HT-29 (cell line): ENCODE results near the gene FOXN3. TPM values are rescaled to one million over a fixed set of nuclear protein-coding genes. Genes with fewer than 3 reads are reported as not detected.
"Not testable (repeated sequence)": the region's sequence is repeated elsewhere in the genome, so short reads cannot be mapped to it uniquely, and the experiment has no call there.

Experiments used
- DNase-seq: peaks from one replicate; pipeline ENCODE4 v3.0.0-alpha.2; 2015; ENCODE audit warnings: low spot score
- total RNA-seq: library from RNA; depleted of rRNA; stranded (reverse); fragments of >200 nt; shearing (Covaris generic); gene quantifications from 2 replicates; pipeline ENCODE4 v1.2.3, GENCODE V29; 2014

The FOXN3 gene
- total RNA-seq, 1 experiment from 2014 or later: 9.4 TPM

DNA sequence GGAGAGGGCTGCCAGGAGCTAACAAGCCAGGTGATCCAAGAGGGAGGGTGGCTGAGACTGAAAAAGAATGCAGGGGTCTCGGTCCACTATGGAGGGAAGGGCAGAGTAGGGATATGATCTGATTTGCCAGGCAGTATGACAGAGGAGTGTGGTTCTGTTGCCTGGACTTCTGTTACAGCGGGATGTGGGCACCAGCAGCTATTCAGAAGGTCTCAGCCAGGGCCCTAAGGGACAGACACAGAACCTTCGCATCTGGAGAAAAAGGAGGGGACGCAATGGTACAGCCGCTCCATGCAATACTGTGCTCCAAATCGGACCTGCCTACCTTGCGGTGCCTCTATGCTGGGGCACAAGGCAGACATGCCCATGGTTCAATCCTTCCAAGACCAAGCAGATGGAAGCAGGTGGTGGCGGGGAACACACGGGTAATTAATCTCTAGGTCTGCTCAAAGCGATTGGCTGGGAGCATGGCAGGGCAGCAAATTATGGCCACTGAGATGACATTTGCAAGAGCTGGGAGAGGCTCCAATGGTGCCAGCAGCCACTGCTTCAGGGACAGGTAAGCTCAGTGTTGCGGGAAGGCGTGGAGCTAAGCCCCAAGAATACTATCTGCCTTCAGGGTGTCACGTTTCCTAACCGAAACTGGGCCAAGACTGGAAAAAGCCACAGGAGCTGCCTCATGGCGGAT, 185.5 kb downstream of the FOXN3 start:
- no peak for DNase-seq

DNA sequence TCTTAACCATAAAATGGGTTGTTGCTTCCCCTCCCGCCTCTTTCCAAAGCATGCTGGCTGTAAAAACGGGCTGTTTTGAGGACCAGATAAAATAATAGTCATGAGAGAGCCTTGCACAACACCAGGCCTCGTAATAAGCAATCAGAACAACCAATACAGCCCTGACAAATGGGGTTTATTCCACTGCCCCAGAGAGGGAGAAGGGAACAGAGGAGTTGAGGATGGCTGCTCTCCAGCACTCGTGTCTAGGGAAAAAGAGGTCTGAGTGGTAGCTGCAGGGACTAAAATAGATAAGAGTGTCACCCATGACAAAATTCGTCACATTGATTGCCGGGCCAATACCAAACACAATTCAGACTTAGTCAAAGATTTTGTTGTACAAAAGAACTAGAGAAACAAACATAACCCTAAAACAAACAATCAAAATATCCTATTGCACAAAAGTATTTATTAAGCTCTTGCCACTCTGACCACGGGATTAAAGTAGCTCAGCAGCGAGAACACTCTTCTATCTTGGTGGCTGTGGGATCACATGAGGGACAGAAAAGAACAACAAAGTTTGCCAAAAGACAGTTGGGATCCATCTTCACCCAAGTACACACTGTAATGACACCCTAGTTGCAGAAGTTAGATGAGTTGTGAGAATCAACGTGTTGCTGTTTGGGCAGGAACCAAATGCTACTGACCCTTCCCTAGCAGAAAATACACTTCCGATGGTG, 188.0 kb downstream of the FOXN3 start:
- DNase-seq: no peak

GRCh38 chr14:89227496-89227836, 189.6 kb downstream of the FOXN3 start:
- no peak for DNase-seq

DNA sequence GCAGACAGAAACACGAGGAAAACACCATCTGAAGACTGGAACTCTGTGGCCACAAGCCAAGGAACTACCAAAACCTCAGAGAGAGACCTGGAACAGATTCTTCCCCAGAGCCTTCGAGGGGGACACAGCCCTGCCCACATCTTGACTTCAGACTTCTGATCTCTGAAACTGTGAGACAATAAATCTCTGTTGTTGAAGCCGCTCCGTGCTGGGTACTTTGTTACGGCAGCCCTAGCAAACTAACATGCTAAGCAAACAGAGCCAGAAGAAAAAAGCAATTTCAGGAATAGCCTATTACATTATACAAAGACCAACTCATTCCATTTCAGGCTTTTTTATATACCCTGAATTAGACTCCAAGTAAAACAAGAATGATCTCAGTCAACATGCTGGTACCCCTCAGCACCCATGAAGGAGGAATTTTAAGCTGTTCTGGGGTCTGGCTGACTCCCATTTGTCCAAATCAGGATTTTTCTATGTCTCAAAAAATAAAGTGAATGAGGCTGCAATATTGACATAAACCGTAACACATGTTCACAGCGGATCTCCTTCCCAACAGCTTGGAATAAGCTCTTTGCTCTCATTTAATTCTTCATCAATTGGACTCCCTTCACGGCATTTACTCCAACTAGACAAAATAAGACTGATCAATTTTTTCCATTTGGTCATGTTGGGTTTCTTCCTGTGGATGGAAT, 190.1 kb downstream of the FOXN3 start:
- no peak for DNase-seq

GRCh38 chr14:89225607-89226006, 191.4 kb downstream of the FOXN3 start:
- DNase-seq: no peak

- DNase-seq: peak; percentile 38
These were observed 195.8 kb downstream of the FOXN3 start for GRCh38 chr14:89221109-89221810.

DNA sequence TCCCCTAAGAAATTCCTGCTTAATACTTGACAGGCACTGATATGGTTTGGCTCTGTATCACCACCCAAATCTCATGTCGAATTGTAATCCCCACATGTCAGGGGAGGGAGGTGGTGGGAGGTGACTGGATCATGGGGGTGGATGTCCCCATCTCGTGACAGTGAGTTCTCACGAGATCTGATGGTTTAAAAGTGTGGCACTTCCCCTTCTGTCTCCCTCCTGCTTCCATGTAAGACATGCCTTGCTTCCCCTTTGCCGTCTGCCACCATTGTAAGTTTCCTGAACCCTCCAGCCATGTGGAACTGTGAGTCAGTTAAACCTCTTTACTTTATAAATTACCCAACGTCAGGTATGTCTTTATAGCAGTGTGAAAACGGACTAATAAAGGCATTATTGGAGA, 198.0 kb downstream of the FOXN3 start:
- no peak for DNase-seq

DNA sequence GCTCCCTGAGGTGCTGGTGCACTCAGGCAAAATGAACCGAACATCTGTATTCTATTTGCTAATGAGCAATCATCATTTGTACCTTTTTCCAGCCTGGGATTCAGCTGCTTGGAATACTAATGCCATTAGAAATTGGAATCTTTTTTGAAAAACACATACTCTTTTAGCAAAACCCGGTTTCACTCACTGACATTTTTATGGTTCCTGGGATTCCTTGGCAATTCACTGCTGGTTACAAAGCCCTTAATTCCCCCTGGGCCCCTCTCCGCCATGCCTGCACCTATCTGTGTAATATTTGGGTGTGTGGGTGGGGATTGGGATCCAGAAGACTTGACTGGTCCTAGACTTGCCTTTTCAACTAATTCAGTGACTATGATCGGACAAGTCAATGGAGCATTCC, 199.1 kb downstream of the FOXN3 start:
- DNase-seq: no peak

DNA sequence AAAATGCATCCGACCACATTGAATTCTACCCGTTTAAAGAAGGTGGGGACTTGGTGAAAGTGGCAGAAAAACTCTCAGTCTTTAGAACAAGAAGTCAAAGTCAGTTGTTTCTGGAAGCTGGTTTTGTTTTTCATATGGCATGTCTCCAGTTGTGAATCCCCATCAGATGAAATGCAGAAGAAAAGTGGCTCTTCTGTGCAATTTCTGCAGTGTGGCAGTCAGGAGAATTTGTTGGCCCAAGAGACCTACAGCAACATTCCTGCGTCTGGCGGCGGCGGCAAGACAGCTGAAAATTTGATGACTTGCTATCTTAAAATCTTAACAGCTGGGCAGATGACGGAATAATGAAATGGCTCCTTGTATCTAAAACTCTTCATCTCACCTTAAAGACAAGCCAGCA, 201.5 kb downstream of the FOXN3 start:
- no peak for DNase-seq

GRCh38 chr14:89215114-89215513, 201.9 kb downstream of the FOXN3 start:
- DNase-seq: no peak

DNA sequence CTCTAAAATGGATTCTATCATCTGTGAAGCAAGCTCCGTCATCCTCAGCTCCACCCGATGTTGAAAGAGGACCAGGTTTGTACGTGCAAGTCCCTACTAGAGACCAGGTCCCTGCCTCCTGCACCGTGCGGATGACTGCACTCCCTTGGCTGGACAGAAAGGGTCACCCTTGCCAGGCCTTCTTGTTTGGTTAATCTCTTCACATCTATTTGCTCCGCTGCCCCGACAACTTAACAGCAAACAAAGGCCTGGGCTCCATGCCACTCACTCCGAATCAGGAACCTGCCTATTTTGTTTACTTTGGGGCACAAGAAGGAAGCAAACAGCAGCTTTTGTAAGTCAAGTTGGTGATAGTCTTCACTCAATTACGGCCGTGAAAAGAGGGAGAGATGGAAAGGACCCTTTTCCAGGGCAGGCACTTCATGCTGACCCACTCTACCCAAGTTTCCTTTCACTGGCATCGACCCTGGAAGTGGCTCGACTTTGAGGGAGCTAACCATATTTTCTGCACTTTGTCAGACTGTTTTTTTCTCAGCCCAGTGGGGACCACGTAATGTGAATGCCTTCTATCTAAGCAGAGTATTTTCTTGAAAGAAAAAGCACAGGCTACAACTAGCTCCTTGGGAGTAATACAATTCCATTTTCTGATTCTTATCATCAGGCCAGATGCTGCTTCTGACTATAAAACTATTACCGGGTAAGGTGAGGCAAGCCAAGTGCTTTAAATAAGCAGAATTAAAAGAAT, 202.6 kb downstream of the FOXN3 start:
- peak; percentile 89 for DNase-seq

- DNase-seq: no peak
These were observed 204.4 kb downstream of the FOXN3 start for GRCh38 chr14:89212386-89213235.

- DNase-seq: no peak
These were observed 207.5 kb downstream of the FOXN3 start for GRCh38 chr14:89209558-89209957.

DNA sequence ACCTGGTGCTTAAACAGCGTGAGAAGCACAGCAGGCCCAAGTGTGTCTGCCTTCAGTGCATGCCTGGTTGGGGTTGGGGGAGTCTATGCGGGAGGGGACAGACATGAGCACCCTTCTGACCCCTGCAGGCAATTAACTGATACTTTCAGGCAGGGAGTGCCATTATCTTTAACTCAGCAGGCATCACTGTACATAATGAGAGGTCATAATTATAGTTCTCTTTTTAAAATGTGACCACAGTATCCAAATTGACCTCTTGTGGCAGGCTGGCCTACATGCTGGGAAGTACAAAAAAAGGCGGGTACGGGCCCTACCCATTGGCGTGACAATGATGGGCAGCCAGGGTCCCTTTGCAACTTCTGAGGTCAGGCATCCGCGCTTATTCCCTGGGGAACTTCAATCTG, 209.1 kb downstream of the FOXN3 start:
- DNase-seq: no peak

DNA sequence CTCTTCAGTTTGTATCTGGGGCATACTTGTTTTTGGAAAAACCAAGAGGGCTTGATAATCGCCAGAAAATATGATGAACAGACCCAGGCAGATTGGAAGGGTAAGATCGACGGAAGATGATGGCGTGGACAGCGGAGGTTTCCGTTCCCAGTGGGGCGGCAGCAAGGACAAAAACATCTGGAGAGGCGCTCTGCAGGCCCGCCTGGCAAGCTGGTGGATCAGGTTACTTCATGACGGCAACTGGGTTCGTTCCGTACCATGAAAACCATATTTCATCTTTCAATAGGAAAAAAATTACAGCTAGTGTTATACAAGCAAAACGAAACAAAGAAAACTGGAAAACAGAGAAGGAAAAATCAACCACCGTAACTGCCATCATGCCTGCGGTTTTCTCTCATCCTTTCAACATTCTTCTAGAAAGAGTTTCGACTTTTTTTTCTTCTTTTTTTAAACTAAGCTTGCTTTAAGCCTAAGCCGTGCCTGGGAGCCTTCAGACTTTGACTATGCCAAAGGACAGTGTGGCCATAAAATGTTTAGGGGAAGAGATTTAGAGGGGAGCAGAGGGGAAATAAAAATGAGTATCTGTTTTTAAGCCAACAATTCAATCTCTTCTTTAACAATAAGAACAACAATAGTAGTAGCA, 210.5 kb downstream of the FOXN3 start:
- no peak for DNase-seq

DNA sequence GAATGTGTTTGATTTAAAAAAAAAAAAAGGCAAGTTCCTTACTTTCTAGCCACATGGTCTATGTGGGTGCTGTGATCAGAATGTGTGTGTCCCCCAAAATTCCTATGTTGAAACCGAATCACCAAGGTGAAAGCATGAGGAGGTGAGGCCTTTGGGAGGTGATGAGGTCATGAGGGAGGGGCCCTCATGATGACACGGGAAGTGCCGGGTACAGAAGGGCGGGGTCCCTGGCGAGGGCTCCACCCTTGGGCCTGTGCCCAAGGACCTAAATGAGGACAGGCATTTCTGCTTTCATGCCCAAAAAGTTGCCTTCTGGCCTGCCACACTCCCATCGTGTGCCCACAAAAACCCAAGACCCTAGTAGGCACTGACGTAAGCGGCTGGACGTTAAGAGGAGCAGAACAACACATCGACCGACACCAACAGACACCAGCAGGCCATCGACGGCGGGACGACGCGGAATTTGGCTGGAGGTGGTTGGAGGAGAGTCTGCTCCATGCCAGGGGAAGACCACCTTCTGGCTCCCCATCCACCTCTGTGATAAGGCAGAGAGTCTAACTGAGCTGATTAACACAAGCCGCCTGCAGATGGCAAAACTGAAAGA, 211.8 kb downstream of the FOXN3 start:
- DNase-seq: no peak

DNA sequence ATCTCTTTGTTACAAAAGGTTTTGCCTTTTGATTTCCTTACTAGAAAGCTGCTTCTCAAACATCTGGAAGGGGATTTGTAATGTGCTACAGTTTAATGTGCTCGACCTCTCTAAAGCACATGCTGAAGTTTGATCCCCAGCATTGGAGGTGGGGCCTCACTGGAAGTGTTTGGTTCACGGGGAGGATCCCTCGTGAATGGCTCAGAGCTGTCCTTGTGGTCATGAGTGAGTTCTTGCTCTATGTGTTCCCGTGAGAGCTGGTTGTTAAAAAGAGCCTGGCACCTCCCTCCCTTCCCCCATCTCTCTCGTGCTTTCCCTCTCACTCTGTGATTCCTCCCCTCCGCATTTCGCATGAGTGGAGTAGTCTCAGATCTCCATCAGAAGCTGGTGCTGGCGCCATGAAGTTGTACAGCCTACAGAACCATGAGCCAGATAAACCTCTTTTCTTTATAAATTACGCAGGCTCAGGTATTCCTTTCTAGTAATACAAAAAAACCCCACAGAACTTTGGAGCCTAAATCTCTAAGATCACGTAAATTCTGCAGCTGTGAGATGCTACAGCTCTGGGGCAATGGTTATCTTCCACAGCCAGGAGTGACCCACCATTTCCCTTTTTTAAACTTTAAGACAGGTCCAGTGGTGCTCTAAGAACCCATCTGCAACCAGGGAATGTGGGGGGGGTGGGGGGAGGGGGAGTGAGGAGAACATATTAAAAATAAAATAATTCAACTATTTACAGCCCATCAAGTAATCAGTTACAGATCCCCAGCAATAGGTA, 214.4 kb downstream of the FOXN3 start:
- DNase-seq: no peak

GRCh38 chr14:89201645-89202044, 215.4 kb downstream of the FOXN3 start:
- DNase-seq: no peak

GRCh38 chr14:89199357-89199756, 217.7 kb downstream of the FOXN3 start:
- DNase-seq: not testable (repeated sequence)
